Thyroid gland (tissue), 4 donors: ENCODE results near the gene HSD17B11.

ENCODE experiments used
- CTCF ChIP-seq, 6 experiments: fragments of 200-600 bp in 3 of 6; fragments of 450-650 bp in 3 of 6; sonication (generic) in 3 of 6; IDR thresholded peaks; one replicate each; pipeline ENCODE4 v1.5.1; 2016 to 2019; ENCODE audit warnings: antibody characterized with exemption in 6 of 6, mild to moderate bottlenecking in 2 of 6, inconsistent platforms in 1 of 6, moderate library complexity in 1 of 6
- POLR2A ChIP-seq, 2 donors: fragments of 450-650 bp; IDR thresholded peaks; one replicate each; pipeline ENCODE4 v1.6.1; 2017; ENCODE audit warnings: antibody characterized with exemption in 2 of 2, mild to moderate bottlenecking in 2 of 2, moderate library complexity in 1 of 2

DNA sequence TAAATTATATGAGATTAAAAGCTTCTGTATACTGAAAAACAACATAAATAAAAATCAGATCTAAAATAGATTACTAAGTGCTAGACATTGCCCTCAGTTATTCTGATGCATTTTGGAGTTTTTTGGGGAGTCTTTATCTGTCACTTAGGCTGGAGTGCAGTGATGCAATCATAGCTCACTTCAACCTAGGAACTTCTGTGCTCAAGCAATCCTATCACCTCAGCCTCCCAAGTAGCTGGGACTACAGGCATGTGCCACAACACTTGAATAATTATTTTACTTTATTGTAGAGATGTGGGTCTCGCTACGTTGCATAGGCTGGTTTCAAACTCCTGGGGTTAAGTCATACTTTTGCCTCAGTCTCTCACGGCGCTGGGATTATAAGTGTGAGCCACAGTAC lies 31.7 kb downstream of the HSD17B11 start:
- TF ChIP-seq CTCF (IDR thresholded peaks at IDR 0.05): no peak
- no peak for TF ChIP-seq POLR2A (IDR thresholded peaks at IDR 0.05)
